ENCODE data around the gene RHOG.
"Not testable (repeated sequence)": the region's sequence is repeated elsewhere in the genome, so short reads cannot be mapped to it uniquely, and the experiment has no call there.

Gene RHOG

GRCh38 chr11:3796002-3796311, 44.8 kb downstream of the RHOG start:
- peaks cover 13% of the 10 kb centered on the region for H3K4me1 ChIP-seq (ENCODE audit: low read depth, poor library complexity, severe bottlenecking)

GRCh38 chr11:3795131-3796001, 45.4 kb downstream of the RHOG start:
- Histone ChIP-seq H3K4me2 (peak overlapping the region; percentile 98), H3K27ac (no peak overlapping the region), H2AFZ (ENCODE audit: low read depth) (no peak overlapping the region), H3K36me3 (ENCODE audit: insufficient read depth) (no peaks in the 10 kb centered on the region), H3K79me2 (ENCODE audit: insufficient read depth, low read depth) (peaks cover 69% of the 10 kb centered on the region), H3K4me1 (ENCODE audit: low read depth, poor library complexity, severe bottlenecking) (peaks cover 13% of the 10 kb centered on the region), H3K9ac (no peak overlapping the region), H3K4me3 (IDR thresholded peaks at IDR 0.05; ENCODE audit: insufficient read depth, low read depth, low read length) (no peak overlapping the region), H3K27me3 (ENCODE audit: insufficient read depth, low read depth) (no peaks in the 10 kb centered on the region), H4K20me1 (ENCODE audit: insufficient read depth) (0 out of 2 replicates have a peak, but pooled peaks cover 4% of the 10 kb centered on the region)
- TF ChIP-seq CTCF (conservative IDR thresholded peaks at IDR 0.05; ENCODE audit: low read depth, low read length), result no peak

More at GRCh38 chr11:3796002-3796311, 44.8 kb downstream of the RHOG start:
- 0 out of 2 replicates have a peak overlapping the region, but pooled peaks have one; percentile 85 for H3K27ac ChIP-seq
- no peaks in the 10 kb centered on the region for H3K36me3 ChIP-seq (ENCODE audit: insufficient read depth)
- peaks cover 63% of the 10 kb centered on the region for H3K79me2 ChIP-seq (ENCODE audit: insufficient read depth, low read depth)
- no peak overlapping the region for H3K4me3 ChIP-seq (IDR thresholded peaks at IDR 0.05; ENCODE audit: insufficient read depth, low read depth, low read length)
- no peaks in the 10 kb centered on the region for H3K27me3 ChIP-seq (ENCODE audit: insufficient read depth, low read depth)
- peak overlapping the region; percentile 98 for H3K4me2 ChIP-seq
- TF ChIP-seq CTCF (conservative IDR thresholded peaks at IDR 0.05; ENCODE audit: low read depth, low read length), result no peak
- no peak overlapping the region for H3K9ac ChIP-seq
- H4K20me1 ChIP-seq (ENCODE audit: insufficient read depth), result 0 out of 2 replicates have a peak, but pooled peaks cover 4% of the 10 kb centered on the region
- no peak overlapping the region for H2AFZ ChIP-seq (ENCODE audit: low read depth)

- not testable (repeated sequence) for H3K4me3 ChIP-seq (IDR thresholded peaks at IDR 0.05; ENCODE audit: insufficient read depth, low read depth, low read length); H3K27ac ChIP-seq; H3K27me3 ChIP-seq (ENCODE audit: insufficient read depth, low read depth); H3K9ac ChIP-seq; H3K36me3 ChIP-seq (ENCODE audit: insufficient read depth); H3K4me2 ChIP-seq; H4K20me1 ChIP-seq (ENCODE audit: insufficient read depth); H2AFZ ChIP-seq (ENCODE audit: low read depth)
- Histone ChIP-seq H3K79me2 (ENCODE audit: insufficient read depth, low read depth) (peaks cover 79% of the 10 kb centered on the region), H3K4me1 (ENCODE audit: low read depth, poor library complexity, severe bottlenecking) (peaks cover 13% of the 10 kb centered on the region)
These were observed 46.4 kb downstream of the RHOG start for GRCh38 chr11:3794387-3794786.

GRCh38 chr11:3786781-3787428, 53.9 kb downstream of the RHOG start:
- no peak overlapping the region for H3K4me2 ChIP-seq
- no peak overlapping the region for H3K27ac ChIP-seq
- H3K27me3 ChIP-seq (ENCODE audit: insufficient read depth, low read depth), result no peaks in the 10 kb centered on the region
- H4K20me1 ChIP-seq (ENCODE audit: insufficient read depth), result peaks cover 16% of the 10 kb centered on the region; the same call in 1 of the 2 replicates
- no peak overlapping the region for H3K9ac ChIP-seq
- peaks cover 100% of the 10 kb centered on the region for H3K79me2 ChIP-seq (ENCODE audit: insufficient read depth, low read depth)
- TF ChIP-seq CTCF (conservative IDR thresholded peaks at IDR 0.05; ENCODE audit: low read depth, low read length), result no peak
- H3K36me3 ChIP-seq (ENCODE audit: insufficient read depth), result no peaks in the 10 kb centered on the region
- no peak overlapping the region for H2AFZ ChIP-seq (ENCODE audit: low read depth)
- no peak overlapping the region for H3K4me3 ChIP-seq (IDR thresholded peaks at IDR 0.05; ENCODE audit: insufficient read depth, low read depth, low read length)
- peaks cover 6% of the 10 kb centered on the region for H3K4me1 ChIP-seq (ENCODE audit: low read depth, poor library complexity, severe bottlenecking)

All from KMS-11 (cell line).